Cortex of kidney (tissue), 1 donor: ENCODE results near the gene USP10.

Experiments used
- DNase-seq: peaks from one replicate; lab custom pipeline; 2025; lab: John Stamatoyannopoulos, UW

USP10 gene

DNA sequence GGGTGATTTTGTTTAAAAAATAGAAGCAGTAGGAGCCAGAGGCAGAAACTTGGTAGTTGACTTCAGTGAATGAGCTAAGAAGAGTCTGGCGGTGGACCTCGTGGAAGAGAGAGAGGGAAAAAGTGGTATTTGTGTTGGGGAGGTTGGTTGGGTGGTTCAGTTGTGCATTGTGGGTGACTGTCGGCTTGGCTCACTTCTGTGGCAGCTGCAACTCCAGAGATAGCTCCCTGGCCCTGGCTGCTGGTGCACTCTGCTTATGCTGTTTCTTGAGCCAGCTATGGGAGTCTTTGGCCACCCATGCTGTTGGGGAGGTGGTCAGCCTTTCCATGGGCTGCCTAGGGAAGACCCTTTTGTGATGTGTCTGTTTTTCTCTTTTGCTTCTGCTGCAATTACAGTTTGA, 69.6 kb downstream of the USP10 start:
- DNase-seq: no peak

DNA sequence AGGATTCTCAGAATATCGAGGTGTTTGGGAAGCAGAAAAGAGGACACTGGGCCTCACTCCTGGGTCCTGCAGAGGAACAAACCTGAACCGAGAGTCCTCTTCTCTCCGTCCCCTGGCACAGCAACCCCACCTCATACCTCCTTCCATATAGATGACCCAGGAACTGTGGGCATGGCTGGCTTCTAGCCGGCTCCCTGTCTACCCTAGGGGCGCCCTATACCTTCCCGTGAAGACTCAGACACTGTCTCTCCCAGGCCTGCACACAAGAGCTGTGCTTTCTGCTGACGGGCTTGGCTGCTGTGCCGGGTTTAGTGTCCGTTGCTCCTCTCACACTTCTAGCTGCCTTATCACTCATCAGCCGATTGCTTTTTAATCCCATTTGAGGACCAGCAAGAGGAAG, 73.5 kb downstream of the USP10 start:
- no peak for DNase-seq

DNA sequence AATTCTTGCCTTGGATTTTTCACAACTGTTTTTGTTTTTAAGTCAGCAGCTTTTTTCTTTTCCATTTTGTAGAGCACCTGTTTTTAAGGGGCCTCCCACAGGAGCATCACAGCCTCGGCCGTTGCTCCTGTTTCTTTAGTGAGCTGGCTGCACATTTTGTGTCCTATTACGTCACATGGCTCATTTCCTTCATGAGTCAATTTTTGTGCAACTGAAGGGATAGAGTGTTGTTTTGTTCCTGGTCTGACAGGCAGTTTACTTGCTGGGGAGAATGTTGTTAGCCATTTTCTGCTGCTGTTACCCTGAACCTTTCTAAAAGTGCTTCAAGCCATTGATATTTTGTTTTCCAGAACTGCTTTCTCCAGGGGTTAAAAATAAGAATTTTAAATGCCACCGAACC, 75.0 kb downstream of the USP10 start:
- no peak for DNase-seq

DNA sequence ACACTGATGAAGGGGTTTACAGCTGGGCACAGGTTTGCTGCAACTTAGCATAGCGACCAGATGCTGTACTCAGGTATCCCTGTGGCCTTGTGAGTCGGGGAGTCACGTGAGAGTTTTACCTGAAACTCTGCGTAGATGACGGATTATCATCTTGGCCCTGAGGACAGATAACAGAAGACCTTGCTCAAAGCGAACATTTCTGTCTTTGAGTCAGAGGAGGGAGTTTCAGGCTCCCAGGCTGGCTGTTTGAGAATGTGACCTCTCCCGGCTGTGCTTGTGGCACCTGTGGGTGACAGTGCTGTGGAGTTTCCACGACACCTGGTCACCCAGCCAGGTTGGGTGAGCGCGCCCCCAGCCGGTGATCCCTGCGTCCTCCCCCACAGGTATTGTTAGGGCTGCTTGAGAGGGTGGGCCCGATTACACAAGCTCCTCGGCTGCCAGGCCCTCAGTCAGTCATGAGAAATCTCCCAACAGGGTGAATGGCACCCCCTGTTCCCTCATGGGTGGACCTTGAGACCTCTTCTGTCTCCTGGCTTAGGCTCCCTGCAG, 75.5 kb downstream of the USP10 start:
- no peak for DNase-seq

DNA sequence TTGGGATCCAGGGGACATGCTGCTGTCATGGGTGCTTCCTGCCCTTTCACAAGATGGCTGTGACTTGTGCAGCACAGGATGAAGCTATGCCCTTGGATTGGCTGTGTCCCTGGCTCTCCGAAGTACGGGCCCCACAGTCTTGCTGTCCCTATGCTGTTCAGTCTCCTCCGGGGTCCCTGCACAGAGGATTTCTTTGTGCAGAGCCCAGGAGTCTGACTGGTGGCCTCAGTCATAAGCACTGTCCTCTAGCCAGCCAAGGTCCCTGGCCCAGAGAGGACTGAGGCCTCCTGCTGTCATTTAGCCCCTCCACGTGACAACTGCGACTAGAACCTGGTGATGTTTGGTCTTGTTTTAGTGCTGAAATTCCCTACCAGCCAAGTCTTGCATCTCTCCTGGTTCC, 77.6 kb downstream of the USP10 start:
- no peak for DNase-seq

DNA sequence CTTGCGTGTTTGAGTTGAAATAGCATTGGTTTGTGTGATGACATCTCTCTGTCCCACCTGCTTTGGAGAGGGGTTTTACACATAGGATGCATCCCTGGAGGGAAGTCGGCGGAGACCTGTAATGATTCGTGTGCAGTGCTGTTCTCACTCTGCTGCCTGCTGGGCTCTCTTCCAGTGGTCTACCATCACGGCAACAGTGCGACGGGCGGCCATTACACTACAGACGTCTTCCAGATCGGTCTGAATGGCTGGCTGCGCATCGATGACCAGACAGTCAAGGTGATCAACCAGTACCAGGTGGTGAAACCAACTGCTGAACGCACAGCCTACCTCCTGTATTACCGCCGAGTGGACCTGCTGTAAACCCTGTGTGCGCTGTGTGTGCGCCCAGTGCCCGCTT, 78.9 kb downstream of the USP10 start:
- no peak for DNase-seq

DNA sequence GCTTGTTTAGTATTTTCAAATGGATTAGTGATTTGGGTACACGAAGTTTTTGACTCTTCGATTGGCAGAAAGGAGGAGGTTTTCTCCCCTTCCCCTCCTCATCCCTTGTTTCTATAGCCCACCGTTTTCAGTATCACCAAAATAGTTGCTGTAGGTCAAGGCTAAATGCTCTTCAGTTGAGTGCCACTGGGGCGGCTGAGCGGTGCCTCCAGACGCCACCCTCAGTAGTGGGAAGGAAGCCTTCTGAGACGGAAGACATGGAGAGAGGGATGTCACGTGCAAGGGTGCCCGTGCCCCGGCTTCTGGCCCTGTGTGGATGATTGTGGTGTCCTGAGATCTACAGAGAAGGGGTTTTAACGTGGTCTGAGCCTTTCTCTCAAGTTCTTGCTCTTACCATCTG, 80.3 kb downstream of the USP10 start:
- DNase-seq: no peak

DNA sequence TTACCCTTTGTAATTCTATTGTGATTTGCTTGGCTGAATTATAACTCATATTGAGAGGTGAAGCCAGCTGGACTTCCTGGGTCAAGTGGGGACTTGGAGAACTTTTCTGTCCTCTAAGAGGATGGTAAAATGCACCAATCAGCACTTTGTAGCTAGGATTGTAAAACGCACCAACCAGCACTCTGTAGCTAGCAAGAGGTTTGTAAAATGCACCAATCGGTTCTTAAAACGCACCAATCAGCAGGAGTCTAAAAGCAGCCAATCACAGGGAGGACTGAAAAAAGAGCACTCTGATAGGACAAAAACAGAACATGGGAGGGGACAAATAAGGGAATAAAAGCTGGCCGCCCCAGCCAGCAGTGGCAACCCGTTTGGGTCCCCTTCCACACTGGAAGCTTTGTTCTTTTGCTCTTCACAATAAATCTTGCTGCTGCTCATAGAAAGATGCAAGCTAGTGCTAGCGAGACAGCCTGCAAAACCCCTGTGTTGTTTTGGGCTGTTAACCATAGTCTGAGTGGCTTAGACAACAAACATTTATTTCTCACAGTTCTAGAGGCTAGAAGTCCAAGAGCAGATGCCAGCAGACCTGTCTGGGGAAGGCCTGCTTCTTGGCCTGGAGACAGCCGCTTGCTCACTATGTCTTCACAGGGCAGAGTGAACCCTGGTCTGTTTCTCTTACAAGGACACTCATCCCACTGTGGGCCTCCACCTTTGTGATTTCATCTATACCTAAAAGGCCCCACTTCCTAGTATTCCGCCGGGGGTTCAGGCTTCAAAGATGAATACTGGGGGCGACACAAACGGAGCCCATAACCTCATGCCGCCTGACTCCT, 81.0 kb downstream of the USP10 start:
- no peak for DNase-seq

DNA sequence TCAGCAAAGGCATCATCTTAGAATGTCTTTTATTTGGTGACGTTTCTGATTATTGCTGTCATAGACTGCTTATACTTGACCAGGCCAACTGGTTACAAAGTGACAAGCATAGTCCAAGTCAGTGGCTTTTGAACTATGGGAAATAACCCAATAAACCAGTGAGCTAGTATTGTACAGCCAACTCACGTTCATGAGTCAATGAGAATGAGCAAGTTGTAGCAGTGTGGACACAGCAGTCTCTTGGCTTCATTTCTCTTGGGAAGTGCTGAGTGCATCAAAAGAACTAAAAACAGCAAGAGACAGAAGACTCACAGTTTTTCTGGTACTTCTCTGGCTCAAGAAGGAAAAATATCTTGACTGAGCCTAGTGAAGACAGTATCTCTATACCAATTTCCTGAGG, 83.0 kb downstream of the USP10 start:
- no peak for DNase-seq

DNA sequence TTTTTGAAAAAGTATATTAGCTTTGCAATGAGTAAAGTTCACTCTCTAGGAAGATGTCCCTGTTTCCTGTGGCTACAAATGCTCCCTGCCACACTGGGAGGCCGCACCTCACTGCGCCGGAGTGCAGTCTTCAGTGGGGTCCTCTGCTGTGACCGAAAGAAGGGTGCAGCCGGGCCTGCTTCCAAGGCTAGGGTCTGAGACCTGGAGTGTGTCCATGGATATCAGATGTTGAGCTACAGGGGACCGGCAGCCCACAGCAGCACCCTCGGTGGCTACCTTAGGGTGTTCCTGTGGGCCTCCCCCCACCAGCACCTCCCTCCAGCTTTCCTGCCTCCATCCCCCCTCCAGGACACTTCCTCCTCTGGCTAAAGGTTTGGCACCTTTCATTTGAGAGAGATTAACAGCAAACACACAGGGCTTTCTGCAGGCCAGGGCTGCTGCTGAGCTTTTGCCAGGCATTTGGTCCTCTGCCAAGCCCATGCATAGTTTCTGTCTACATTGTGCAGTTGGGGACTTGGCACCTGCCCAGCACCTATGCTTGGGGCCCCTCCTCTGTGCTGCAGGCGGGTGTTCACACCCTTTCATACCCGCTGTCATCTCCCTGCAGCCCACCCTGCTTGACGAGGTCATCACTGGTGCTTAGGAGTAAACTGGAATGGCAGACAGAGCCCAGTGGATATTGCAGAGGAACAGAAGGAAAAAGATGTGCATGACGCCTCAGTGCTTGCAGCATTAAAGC, 86.2 kb downstream of the USP10 start:
- no peak for DNase-seq

DNA sequence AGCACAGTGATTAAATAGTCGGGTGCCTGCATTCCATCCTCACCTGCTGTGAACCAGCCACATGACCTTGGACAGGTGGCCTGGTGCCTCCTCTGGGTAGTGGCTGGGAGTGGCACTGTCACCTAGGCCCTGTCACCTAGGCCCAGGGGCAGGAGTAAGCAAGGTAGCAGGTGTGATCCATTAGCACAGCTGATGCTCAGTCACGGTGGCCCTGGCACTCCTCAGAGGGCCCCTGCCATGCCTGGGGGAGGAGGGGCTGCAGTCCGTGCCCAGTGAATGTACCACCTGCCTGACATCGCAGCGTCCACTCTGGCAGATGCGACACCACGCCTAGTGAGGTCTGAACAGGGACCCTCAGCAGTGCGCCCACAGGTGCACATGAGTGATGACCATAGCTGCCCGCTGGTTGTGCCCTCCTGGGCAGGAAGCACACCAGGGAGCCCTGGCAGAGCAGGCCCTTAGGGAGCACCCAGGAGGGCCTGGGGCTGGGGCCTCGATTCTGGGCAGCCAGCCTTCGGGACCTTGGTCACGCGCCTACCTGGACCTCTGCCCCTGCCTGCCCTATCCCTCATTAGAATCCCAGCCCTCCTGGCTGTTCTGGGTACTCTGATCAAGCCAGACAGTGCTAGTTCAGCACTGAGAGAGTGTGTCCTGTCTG, 86.9 kb downstream of the USP10 start:
- no peak for DNase-seq

DNA sequence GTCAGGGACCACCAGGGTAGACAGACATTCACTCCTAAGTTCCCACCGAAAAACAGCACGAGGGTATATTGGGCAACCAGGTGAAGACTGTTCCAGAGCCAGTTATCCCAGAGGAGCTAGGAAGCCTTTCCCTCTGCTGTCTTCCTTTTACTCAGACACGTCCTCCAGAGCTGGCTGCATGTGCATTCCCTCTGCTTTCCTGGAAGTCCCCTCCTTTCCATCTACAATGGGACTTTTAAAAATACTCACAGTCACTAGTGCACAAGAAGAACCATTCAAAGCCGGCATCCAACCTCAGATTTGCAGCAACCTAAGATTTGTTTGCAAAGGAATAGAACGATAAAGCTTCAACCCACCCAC, 87.4 kb downstream of the USP10 start:
- DNase-seq: no peak

DNA sequence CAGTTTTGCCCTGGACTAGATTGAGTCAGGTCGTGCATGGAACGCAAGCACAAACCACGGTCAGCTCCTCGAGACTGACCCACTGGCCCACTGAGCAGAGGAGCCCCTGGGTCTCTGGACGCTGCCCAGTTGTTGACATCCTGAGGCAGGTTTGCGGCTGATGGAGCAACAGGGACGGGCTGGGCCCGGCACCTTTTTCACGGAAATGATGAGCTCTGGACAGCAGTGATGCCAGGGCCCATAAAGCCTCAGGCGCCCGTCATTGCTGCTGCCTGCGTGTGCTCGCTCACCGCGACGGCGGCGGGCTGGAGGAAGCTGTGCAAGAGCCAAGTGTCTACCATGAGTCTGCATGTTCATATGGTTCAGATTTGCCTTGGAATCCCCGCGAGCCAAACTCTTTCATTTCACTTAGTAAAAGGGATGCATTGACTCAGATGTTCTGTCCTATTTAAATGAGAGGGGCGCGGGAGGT, 89.2 kb downstream of the USP10 start:
- no peak for DNase-seq

DNA sequence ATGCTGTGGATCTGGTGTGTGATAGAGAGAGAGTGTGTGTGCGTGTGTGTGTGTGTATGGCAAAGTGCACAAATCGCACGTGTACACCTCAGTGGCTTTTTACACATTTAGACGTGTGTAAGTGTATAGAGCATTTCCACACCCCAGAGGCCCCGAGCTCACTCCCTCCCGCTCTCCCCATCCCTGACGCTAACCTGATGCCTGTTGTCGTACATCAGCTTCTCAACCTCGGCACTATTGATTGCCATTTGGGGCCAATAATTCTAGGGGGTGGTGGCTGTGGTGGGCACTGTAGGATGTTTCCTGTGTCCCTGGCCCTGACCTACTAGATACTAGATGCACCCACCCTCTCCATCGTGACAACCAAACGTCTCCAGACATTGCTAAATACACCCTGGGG, 89.6 kb downstream of the USP10 start:
- no peak for DNase-seq

DNA sequence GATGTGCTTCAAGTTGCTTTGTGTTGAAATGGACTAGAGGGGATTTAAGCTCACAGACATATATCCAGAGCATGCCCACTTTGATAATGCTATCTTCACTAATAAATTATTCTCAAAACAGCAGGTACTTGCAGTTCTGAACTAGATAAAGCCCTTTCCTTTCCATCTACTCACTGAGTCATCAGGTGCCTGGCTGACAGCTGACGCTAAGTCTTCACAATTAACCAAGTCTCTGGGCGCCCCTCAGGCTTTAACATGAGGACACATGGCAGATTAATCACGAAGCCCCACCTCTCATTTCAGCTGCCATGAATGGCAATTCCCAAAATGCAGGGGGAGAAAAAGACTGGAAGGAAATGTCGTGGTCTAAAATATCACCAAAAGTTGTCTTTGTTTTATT, 90.5 kb downstream of the USP10 start:
- no peak for DNase-seq

DNA sequence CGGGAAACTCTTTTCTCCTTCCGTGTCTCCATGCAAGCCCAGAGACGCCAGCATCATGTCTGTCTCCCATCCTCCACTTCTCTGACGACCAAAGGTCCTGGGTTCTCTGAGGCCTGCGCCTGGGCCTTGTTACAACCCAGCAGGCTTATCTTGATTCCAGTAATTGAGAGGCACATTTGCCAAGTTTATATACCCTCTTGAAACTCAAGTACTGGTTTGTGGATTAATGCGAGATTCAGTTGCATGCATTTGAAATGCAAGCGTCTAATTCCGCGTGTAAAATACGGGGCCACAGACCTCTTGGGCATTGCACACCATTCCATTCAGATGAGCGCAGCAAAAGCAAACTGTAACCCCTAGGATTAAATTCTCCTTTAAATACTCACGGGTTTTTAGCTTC, 91.3 kb downstream of the USP10 start:
- no peak for DNase-seq

DNA sequence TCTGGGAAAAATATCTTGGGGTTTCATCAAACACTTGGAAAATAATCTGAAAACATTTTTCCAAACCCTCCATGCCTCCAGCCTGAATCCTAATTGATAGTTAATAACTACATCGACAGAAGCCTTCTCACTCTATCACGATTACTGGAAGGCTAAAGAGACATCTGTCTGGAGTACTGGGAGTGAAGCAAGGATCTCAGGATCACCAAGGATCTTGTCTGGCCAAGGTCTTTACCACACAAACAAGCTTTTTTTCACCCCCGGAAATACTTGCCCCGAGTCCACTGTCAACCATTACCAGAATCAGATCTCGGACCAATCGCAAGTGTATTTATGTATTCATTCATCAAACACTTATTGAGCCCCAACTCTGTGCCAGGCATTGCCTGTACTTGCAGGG, 91.7 kb downstream of the USP10 start:
- no peak for DNase-seq

DNA sequence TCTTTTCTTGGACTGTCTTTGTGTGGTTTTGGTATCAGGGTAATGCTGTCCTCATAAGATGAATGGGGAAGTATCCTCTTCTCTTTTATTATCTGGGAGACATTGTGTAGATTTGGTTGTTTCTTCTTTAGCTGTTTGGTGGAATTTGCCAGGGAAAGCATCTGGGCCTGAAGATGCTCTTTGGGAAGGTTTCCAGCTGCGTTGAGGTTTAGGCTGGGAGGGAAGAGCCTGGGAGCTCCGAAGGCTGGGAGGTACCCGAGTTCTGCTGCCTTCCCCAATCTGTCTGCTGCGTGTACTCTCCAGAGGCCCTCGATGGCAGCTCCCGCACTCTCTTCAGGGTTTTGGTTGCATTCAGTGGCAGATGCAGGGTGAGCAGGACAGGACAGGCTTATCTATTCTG, 94.4 kb downstream of the USP10 start:
- DNase-seq: no peak

DNA sequence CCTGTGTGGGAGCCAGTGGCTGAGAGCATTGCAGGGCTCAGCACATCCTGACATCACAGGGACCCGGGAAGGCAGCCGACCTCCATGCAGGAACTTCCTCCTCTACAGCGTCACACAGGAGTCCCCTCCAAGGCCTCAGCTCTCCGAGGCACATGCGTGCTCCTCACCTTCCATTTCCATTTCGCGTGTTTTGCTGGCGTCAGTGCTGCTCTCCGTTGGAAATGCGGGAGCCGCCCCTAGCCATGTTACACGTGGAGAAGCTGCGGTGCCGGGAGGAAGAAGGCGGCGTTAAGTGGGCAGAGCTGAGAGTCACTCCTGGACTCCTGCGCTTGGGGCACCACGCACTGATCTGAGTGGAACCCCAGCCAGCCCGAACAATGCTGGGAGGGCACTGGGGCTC, 94.8 kb downstream of the USP10 start:
- DNase-seq: no peak

DNA sequence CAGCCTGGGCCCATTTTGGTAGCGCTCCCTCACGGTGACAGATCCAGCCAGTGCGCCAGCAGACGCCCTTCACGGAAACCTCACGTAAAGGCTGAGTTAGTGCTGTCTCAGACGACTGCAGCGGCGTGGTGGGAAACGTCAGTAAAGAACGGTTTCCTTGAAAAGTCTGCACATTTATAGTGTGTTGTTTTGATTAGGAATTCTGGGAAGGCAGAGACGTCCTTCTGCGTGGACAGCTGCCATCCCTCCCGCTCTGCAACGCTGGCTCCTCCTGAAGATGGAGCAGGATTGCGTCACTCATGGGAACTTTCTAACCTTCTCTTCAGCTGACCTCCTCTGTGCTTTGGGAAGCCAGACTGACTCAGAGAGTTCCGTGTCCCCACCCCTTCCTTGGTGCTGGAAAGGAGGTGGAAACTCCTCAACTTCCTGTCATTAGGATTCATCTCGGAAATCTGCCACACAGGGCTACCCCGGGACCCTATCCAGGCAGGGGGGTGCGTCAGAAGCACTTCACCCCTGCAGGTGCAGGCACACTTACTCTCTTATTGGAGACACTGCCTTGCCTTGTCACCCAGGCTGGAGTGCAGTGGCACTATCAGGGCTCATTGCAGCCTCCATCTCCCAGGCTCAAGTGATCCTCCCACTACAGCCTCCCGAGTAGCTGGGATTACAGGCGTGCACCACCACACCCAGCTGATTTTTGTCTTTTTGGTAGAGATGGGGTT, 95.7 kb downstream of the USP10 start:
- no peak for DNase-seq

DNA sequence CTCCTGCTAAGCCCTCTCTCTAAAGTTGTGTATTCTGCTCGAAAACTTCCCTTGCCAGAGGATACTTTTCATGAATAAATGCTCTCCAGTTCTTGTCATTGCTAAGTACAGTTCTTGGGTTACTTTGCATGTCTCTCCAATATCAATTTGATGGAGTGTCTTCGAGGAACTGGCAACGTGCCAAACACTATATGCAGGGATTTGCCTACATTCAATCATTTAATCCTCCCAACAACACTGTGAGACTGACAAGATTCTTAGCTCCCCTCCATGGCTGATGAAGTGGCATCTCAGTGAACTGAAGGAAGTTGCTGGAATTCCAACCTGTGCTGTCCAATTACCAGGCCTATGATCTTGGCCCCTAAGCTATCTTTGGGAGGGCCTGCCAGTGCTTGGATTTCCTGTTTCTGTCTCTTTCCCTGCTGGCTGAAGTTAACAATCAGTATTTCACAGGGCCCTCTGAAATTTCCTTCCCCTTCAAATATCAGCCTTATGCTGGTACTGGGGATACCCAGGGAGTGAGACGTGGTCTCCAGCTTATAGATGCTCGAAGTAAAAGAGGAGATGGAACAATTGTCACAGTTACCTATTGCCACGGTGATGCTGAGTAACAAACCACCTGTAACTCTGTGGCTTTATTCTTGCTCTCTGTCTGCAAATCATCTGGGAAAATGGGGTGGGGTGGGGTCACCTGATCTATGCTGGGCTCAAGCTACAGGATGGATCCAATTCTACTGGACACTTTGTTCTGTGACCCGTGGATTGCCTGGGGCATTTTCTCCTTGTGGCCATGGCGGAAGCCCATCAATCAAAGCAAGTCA, 100.6 kb downstream of the USP10 start:
- DNase-seq: no peak
